Midbrain (tissue), 1 donor: Measurements from ENCODE around the gene KCNN3.

Source experiments
- DNase-seq: peaks from one replicate; lab custom pipeline; 2025; lab: John Stamatoyannopoulos, UW

Gene KCNN3

GRCh38 chr1:154880671-154881070 is 10.6 kb upstream of the KCNN3 start:
- no peak for DNase-seq

DNA sequence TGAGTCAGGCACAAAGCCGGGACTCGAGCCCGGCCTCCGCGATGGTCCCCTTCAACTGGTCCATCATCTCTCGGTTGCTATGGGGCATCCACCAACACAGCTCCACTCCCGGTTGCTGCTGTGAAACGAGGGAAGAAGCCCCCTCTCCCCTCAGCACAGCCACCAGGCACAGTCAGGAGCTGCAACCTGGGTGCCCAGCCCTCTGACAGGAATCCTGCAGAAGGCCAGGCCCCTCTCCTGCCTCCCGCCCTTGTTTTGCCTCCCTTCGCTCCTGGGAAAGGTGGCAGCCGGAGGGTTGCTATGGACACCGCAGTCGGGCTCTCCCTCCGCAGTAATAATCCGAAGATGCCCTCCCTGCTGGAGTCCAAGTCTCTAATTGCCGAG is 8.9 kb upstream of the KCNN3 start:
- no peak for DNase-seq

DNA sequence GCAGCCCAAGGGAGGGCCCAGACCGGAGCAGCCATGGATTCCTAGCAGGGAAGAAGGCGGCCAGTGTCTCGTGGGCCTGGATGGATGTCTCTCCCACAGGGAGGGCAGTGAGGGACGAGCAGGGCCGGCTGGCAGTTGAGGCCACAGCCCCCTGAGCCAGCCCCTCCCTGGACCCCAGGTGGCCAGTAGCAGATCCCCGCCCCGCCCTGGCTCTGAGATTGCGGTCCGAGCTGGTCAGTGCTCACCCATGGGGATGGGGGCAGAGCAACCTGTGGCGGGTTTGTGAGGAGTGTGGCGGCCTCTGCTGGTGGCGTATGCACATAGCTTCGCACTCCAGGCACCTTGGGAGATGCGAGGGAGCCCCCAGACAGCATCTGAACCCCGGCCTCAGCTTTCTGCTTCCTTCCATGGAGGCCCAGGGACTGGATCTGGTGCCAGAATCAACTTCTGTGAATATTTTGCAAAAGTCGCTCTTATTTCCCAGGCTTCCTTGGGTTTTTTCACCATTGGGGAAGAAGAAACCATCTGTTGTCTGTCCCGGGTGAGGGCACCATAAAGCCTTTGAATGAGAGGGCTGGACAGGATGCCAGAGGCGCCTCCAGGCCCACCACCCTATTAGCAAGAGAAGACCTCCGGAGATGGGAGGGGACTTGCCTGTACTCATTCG is 8.4 kb upstream of the KCNN3 start:
- peak; percentile 80 for DNase-seq

GRCh38 chr1:154877370-154877974 is 7.4 kb upstream of the KCNN3 start:
- no peak for DNase-seq

- no peak for DNase-seq
Observed at GRCh38 chr1:154876842-154877369, 6.8 kb upstream of the KCNN3 start.

DNA sequence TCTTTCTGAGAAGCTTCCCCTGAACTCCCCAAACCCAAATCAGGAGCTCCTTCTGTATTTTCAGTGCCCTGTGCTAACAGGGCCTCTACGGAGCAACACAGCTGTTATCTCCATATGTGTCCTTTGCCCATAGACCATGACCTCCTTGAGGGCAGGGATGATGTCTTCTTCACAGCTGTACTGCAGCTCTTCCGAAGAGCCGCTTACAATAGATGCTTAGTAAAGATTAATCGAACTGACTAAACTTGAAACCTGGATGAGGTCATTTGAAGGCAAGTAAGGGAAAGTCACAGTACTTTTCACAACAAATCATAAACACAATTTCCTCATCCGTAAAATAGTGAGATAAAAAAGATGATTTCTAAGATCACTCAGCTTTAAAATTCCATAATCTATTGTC is 4.4 kb upstream of the KCNN3 start:
- DNase-seq: no peak

DNA sequence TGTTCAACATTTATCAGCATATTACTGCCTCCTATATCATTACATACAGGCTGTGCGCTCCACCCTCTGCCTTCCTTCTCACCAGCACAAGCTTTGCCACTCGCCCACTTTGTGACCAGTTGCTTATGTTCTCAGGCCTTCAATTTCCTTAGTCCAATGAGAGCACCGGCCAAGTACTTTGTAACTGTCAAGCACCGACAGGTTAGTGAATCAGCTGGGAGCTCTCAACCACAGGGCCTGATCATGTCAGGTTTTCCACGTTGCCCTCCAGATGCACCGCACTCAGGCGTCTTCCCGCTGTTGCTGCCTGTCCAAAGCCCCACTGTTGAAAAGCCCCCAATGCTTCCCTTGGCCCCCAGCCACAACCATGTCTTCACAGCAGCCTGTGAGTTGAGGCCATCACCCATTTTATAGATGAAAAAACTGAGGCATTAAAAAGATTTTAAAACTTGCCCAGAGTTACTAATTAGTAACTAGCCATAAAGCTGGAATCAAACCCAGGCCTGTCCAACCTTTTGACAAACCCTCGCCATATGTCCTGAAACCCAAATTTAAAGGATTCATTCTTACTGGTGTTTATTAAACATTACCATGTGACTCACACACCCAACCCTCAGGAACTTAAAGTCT is 3.4 kb upstream of the KCNN3 start:
- no peak for DNase-seq

- DNase-seq: no peak
Observed at GRCh38 chr1:154871374-154871773, 1.3 kb upstream of the KCNN3 start.

DNA sequence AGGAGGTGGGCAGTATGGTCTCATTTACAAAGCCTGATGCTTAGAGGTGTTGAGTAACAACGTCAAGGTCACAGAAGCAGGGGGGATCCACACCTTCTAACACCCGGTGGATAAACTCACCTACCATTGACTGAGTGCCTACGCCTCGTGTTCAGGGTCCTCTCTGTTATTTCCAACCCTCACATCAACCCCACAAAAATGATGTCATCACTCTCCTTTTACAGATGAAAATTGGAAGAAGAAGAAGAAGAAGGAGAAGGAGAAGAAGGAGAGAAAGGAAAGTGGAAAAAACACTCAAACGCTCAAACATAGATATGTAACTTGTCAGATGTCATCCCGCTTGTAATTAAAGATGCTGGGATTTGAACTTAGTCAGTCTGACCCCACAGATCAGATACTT is 653 bp upstream of the KCNN3 start:
- DNase-seq: no peak

DNA sequence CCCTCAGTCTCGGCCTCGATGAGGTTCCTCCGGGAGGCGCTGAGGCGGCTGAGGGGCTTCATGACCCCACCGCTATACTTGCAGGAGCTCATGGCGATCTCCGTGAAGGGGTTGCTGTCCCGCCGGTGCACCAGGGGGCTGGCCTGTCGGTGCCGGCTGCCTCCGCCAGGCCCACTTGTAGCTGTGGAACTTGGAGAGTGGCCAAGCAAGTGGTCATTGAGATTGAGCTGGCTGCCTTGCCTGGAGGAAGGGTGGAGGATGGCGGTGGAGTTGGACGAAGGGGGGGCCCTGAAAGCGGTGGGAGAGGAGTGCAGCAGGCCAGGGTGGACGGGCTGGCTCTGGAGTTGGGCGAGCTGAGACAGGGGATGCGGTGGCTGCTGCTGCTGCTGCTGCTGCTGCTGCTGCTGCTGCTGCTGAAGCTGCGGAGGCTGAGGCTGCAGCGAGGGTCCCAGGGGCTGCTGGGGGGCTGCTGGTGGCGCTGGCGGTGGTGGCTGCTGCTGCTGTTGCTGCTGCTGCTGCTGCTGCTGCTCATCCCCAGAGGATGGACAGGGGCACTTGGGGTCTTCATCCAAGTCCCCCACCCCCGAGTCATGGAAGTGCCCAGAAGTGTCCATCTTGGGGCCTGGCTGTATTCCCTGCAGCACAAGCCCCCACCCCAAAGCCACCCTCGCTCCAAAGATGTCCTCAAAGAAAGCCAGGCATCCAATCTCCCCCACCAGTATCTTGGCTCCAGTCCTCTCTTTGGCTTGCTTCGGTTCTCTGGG is 548 bp downstream of the KCNN3 start:
- DNase-seq: peak; percentile 59

DNA sequence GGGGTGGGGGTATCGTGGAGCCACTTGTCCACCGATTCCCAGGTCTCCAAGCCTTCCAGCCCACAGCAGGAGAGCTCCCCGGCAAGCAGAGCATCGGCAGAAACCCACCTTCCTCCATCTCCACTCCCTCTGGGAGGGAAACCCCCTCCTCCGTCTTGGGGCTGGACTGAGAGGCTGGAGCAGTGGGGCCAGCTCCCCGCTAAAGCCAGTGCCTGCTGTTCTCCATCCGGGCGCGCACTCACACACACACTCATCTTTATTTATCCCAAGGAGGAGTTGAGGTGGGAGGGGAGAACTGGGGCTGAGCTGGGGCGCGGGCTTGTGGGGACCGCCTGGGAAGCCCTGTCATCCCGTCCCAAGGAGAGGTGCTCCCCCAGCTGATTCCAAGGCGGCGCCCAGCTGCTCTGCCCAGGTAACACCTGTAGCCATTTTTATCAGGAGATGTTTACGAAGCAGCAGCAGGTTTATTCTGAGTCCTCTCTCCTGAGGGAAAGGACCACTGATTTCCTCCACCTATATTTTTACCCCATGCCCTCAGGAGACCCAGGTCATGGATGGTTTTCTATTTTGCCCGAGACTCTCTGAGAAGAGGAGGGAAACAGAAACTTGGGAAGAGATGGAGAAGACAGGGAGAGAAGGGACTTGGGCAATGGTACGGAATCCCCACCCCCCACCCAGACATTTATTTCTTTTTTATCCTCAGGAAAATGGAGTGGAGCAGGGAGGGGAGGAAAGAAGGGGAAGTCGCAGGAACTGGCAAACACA is 2.1 kb downstream of the KCNN3 start:
- no peak for DNase-seq

DNA sequence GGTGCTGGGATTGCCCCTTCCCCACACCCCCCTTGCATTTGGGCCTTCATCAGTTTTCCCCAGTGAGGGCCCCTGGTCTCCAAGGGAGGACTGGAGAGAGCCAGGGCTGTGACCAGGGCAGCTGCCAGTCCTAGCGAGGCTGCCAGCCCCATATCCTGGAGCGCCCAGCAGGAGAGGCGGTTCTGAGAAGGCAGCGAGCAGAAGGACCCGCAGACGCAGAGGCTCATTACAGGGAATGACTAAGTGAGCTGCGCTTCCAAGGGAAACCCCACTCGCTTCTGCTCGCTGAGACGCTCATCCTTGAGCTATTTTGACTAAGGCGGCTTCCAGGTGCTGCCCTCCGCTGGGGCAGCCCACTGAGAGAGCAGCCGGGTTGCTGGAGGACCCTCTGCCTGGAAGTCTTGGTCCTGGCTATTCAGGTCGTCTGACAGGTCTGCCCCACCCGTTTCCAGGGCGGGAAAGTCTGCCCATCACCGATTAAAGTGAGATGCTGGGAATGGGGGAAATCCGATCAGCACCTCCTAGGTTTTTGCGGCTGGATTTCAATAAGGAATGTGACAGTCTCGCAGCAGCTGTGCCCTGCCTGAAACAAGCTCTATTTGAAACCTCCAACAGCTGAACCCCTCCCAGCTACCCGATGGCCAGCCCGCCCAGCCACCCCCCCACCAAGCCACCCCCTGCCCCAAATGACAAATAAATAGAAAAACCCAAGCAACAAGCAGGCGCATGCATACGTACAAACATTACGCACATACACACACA is 2.8 kb downstream of the KCNN3 start:
- peak; percentile 39 for DNase-seq

GRCh38 chr1:154866257-154867063 is 3.6 kb downstream of the KCNN3 start:
- no peak for DNase-seq

GRCh38 chr1:154865442-154866256 is 4.4 kb downstream of the KCNN3 start:
- no peak for DNase-seq

GRCh38 chr1:154864189-154864975 is 5.7 kb downstream of the KCNN3 start:
- DNase-seq: no peak

DNA sequence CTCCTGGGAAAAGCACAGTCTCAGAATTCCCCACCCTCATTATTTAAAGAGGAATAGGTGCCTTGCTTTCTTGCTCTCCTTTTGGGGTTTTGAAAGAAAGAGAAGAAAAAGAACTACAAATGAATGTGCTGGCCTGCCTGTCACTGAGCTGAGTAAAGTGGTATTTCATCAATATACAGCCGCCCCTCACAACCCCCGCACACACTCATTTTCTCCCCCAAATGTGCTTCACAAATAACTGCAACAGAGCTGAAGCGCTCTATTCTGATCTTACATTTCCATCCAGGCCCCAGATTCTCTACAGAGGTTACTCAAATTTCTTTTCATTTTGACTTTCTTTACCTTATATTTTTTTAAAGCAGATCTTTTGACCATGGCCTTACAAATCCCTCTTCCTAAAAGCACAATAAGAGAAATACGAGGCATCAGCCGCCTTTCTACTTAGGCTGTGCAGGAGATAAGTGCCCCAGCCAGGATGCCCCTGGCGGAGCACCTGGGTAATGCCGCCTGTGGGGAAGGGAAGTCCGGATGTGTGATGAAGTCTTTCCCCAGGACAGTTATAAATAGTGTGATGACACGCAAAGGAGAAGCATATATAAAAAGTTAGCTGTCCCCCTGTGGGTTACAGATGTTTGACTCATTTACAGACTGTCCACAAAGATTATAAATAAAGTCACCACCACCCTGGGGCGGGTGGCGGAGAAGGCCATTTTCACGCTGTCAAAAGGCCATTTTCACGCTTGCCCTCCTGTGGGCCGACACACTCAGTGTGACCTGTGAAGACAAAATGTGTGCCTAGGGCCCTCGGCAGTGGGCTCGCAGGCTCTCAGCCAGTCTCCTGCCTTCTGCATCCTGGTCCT is 6.5 kb downstream of the KCNN3 start:
- DNase-seq: no peak

GRCh38 chr1:154862907-154863306 is 7.2 kb downstream of the KCNN3 start:
- DNase-seq: no peak
